Stimulated activated CD8-positive, alpha-beta memory T cell treated with anti-CD3 and anti-CD28 coated beads, Interleukin-15, amount 100 ng/mL, for 4 hours (primary cell): Measurements from ENCODE around the gene TMEM181.
"Not testable (repeated sequence)": the region's sequence is repeated elsewhere in the genome, so short reads cannot be mapped to it uniquely, and the experiment has no call there.

Source experiments
- DNase-seq, 2 donors: peaks; one replicate each; pipeline ENCODE4 v3.0.0-alpha.2; 2020; ENCODE audit warnings: low read depth in 2 of 2

TMEM181 gene

DNA sequence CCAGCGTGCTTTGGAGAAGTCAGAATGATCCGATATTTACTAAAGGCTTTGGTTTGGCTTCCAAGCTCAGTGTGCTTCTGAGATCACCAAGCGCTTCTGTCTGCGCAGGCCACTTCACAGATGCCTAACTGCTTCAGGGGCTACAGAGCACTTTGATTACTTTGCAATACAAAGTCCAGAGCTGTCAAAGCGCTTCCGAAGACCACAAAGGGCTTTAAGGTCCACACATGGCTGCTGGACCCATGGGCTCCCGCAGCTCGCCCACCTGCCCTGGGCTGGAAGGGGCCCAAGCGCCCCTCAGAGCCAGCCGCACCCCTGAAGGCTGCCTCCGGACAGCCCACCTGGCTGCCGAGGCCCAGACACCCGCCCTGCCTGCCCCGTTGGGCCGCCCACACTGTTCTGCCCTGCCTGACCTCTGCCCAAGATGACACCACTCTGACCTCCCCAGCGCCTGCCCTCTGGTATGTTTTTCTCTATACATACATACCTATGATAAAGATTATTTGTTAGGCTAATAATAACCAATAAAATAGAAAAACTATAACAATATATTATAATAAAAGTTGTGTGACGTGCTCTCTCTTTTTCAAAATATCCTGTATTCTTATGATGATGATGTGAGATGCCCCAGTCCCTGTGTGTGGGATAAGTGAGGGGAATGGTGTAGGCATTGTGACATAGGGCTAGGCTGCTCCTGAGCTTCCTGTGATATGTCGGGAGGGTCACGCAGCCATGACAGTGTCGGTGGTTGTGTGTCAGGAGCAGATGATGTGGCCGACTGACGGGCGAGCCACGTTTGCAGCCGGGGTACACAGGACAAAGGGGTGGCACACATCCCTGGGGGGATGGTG lies 62.0 kb downstream of the TMEM181 start:
- DNase-seq, result no peak

DNA sequence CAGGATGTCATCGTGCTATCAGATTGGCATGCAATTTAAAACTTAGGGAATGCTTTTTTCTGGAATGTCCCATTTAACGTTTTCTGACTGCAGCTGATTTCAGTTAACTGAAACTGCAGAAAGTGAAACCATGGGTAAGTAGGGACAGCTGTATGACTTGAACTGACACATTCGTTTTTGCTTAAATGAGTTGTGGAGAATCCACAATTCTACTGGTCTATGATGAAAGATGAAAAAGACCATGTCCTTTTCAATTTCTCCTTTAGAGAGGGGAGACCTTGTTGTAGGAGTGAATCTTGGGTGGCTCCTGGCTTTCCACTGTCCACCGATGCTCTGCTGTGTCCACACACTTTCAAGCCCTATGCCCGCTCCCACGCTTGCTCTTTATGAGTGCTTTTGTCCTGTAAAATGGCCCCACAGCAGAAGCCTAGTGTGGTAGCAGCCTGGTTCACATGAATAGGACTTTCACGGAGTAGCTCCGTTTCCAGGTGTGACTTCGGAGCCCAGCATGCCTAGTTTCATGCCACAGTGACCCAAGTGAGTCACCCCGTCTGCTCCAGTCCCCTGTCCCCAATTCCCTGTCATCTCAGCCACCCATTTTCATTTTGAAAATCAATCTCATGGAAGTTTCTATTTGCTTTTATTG lies 62.8 kb downstream of the TMEM181 start:
- DNase-seq, result no peak

DNA sequence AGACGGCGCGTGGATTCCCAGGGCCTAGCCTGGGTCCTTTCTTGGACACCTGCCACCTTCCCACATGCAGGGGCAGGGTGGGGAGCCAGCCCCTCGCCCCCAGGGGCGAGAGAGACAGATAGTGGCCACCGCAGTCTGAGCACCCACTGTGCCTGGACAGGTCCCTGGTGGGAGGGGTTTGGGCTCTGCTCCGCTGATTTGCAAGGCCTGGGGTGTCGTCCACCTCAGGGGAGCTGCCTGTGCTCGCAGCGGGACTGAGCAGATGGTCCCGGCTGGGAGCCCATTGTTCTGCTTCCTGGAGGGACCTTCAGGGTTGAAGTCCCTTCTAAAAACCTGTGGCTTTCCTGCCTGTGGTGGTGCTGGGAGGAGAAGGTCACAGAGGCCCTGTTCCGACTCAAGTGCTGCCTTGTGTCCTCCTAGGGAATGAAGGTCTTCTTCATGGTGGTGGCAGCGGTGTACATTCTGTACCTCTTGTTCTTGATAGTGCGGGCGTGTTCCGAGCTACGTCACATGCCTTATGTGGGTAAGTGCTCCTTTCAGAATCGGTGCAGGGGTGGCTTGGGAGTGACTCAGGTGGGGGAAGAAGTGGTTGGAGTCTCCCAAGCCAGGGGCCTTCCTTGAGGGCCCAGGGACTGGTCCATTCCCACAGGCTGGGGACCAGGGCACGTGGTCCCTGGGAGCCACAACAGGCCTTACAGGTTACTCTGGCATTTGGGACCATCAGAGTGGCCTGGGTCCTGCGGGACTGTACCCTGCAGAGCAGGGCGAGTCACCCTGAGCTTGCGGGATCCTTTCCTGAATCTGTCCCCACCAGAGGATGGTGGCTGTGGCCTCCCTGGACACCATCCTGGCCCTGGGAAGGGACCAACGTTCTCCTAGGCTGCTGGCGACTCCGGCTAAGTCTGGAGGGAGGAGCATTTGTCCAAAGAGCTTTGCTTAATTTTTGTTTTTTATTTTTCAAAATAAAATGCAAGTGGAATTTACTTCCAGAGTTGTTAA lies 65.1 kb downstream of the TMEM181 start:
- no peak for DNase-seq

DNA sequence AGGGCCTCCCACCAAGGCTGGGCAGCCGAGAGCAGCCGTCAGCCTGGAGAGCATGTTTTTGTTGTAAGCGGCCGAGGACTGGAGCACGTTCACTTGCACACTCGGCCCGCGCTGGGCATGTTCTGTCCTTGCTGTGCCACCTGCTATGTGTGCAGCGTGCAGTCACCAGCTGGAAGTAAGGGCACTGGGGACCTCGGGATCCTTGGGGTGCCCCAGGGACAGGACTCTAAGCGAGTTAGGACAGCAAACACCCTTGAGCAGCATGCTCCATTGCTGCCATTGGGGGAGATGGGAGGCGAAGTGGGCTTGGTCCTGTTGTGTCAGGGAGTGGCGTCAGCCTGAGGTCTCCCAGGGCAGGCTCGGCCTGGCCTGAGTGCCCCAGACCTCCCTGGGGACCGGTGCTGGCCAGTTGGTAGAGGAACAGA lies 66.0 kb downstream of the TMEM181 start:
- no peak for DNase-seq

DNA sequence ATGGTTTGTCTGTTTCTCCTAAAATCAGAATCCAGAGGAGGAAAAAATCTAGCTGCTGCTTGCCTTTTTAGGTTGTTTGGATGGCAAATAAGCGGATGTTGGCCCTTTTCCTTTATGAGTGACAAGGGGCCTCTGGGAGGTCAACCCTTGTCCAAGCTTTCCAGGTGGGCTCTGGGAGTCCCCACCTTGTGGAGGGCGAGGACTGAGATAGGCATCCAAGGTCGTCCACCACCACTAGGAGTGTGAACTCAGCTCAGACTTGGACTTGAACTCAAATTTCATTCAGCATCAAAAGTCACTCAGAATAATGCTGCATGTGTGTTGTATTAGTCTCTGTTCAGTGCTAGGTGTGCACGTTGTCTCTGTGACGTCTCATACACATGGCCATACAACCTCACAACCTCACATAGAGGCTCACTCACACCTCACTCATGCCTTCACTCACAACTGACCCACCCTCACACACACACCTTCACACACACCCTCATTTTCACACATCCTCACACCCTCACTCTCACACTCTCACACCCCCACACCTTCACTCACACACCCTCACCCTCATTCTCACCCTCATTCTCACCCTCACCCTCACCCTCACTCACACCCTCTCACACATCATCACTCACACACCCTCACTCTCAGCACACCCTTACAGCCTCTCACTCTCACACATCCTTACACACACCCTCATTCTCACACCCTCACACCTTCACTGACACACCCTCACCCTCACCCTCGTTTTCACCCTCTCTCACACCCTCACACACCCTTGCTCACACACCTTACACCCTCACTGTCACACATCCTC lies 66.7 kb downstream of the TMEM181 start:
- no peak for DNase-seq

DNA sequence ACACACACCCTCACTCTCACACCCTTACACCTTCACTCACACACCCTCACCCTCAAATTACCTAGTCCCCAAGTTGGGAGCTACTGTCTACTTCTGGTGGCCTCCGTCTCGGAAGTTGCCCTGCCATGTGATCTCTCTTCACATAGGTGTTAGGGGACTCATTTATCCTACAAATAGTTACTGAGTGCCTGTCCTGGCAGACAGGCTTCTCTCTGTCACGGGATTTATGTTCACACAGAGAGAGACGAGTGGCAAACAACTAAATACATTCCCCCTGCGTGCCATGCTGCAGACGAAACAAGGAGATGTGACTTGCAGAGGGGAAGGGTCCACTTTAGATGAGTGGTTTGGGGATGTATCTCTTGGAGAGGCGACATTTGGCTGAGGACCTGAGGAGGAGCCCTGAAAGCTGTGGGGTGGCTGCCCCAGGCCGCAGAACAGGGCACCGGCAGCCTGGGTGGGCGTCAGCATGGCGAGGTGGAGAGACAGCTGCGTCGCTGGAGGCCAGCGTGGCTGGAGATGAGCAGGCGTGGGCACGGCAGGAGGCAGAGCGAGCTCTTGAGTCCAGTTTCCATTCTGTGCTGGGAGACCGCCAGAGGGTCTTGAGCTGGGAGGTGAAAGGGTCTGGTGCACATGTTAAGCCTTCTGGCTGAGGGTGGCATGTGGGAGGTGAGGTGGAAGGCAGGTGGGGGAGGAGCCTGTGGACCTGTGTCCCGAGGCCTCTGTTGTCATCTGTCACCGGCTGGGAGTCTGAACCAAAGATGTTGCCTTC lies 67.5 kb downstream of the TMEM181 start:
- no peak for DNase-seq

DNA sequence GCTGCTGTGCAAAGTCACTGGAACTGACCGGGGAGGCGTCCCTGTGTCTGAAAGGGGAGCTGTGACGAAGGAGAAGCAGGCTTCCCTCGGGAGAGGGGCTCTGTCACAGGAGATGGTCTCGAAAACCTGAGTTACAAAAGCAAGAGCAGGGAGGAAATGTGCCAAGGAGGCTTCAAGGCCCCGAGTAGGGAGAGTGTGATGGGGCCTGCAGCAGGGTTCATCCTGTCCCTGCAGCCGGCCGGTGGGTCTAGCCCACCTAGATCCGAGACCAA lies 68.0 kb downstream of the TMEM181 start:
- DNase-seq, result no peak

DNA sequence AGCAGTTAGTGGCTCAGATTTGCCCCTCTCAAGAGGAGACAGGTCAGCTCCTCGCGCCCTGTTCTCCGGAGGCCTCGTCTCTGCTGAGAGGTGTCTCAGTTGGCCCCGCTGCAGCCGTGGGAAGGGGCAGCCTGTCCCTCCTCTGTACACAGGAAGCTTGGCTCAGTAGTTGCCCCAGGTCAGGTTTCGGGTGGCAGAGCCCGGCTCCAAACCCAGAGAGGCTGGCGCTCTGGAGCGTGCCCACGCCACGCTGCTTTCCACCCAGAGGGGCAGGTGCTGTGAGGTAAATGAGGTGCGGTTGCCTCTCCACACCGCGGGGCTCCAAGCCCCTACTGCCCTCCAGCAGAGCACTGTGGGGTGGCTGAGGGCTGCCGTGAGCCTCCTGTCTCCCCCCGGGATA lies 68.7 kb downstream of the TMEM181 start:
- DNase-seq, result no peak

DNA sequence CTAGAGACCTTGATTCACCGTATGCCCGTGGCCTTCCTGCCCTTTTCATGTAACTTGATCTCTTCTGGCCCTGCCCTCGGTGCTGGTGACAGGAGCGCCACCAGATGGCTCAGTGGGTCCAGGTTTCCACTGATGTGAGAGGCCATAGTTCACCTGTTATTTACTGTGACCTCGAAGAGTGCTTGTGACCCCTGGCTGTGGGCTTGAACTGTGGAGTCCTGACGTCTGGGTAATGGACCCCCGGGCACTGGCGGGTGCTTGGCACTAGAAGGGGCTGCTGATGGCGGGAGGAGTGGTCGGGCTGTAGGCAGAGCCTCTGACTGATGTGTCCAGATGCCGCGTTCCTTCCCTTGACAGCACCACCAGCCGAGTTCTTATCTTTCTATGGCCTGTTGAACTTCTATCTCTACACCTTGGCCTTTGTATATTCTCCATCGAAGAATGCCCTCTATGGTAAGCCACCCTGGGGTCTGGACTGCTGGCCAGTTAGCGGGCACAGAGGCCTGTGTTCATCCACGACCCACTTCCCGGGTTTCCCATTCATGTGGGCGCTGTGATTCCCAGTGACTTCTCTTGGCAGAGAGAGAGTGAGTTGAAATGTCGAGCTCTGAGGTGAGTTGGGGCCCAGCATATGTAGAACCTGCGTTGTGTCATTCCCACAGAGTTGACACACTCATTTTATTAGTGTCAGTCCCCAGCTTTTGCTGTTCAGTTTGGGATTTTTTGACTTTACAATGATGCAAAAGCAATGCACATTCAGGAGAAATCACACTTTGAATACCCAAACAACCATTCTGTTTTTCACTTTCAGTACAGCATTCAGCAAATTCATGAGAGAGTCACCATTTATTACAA lies 69.7 kb downstream of the TMEM181 start:
- no peak for DNase-seq

DNA sequence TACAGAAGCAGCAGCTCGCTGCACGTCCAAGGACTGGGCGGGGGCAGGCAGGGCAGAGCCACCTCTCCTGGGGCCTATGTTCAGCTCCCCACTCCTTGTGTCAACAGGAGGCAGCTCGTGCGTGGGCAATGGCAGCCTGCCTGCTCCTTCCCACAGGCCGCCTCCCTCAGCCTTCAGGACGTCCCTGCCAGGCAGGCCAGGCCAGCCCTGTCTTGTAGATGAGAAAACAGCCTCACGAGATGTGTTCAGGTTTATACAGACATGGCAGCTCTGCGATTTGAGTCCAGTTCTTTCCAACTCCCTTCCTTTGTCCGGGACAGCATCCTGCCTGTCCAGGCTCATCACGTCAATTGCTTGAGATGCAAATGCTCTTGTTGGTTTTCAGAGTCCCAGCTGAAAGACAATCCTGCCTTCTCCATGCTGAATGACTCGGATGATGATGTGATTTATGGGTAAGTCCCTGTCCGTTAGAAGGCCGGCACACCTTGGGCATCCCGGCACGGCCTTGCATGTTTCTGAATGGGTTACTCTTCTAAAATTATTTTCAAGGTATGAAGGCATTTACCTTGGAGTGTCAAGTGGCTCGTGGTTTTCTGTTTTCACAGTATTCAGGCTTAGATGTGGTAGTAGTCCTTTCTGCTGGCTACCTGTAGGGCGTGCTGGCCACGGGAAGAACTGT lies 71.2 kb downstream of the TMEM181 start:
- no peak for DNase-seq

DNA sequence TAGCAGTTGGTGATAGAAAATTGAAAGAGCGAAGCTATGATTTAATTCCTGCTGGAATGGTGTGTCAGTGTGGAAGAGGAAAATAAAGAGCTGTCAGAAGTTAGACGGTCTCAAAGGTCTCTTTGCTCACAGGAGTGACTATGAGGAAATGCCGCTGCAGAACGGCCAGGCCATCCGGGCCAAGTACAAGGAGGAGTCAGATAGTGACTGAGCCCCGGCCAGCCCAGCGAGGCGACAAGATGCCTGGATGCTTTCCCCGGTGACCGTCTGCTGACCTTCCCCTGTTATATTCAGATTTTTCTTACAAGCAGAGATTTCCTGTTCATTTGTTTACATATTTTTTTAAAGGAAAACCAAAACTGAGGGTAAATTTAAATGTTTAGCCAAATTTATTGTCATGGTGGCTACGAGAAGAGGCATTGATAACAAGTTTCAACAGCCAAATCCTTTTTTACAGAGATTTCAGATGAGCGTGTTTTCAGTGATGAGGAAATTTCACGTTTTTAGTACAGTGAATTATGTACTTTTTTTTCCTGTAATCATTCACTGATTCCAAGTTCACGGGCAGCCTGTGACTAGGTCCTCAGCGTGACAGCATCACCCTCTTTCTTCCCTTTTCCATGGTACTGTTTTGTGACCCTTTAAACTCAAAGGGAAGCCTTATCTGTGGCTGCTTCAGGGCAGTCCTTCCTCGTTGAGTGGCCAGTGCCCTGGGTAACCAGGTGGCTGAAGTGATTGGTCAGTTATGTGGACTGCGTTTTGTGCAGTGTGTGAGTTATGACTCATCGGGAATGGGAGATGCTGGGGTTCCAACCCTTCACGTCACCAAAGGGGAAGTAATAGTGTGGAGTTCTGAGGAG lies 72.0 kb downstream of the TMEM181 start:
- DNase-seq, result no peak

DNA sequence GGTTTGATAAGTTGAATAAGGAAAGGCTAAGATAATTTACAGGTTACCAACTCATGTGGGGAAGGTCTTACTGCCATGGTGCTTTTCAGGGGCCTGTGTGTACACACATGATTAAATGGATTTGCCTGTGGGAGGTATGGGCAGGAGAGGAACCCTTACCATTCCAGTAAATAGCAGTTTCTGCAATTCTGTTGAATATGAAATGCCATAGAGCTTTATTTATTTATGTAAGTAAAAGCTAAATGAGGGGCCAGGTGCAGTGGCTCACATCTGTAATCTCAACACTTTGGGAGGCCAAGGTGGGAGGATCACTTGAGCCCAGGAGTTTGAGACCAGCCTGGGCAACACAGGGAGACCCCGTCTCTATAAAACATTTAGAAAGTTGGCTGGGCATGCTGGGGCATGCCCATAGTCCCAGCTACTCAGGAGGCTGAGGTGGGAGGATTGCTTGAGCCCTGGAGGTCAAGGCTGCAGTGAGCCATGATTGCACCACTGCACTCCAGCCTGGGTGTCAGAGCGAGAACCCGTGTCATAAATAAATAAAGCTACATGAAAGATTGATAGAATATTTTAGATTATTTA lies 72.7 kb downstream of the TMEM181 start:
- DNase-seq, result not testable (repeated sequence)

DNA sequence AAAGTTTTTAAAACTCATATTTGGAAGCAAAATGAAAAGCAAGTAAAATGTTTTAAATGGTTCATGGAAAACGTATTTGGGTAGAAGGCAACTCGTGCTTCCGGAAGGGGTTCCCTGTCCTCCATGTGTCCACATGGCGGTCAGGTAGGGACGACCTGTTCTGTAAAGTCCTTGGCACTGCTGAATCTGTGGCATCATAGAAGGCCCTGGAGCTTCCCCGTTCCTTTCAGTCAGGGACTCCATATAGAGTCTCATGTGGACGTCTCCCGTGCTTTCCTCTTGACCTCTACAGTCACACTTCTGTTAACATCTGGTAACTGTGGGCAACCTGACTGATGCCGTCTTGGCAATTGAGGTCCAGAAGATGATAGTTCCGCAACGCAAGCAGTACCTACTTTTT lies 73.2 kb downstream of the TMEM181 start:
- DNase-seq, result no peak

DNA sequence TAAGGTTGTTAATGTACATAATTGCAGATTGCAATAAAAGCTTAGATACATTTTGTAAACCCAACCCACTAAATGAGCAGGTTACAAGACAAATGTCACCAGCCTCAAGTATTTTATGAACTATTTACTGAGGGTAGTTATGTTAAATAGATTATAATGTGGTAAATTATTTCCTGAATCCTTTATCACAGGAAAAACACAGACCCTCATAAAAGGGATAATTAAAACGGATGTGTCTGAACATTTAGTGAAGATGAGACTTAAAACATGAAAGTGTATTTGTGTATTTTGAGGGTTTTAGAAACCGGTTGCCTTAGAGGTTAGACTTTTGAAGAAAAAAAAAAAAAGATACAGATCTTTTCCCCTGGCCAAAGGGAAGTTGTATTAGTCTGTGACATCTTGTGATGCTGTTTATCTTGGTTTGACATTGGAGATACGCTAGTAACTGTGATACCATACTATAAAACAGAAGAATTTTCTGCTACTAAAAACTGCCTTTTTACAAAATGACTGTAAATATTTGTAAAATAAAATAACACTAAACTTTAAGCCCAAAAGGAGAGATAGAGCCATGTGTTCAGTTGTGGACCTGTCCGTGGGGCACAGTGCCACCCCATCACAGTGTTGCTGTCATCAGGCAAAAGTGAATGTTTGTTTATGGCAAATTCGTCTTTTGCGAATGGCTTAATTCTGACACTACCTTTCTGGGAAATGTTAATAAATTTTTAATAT lies 75.0 kb downstream of the TMEM181 start:
- no peak for DNase-seq

DNA sequence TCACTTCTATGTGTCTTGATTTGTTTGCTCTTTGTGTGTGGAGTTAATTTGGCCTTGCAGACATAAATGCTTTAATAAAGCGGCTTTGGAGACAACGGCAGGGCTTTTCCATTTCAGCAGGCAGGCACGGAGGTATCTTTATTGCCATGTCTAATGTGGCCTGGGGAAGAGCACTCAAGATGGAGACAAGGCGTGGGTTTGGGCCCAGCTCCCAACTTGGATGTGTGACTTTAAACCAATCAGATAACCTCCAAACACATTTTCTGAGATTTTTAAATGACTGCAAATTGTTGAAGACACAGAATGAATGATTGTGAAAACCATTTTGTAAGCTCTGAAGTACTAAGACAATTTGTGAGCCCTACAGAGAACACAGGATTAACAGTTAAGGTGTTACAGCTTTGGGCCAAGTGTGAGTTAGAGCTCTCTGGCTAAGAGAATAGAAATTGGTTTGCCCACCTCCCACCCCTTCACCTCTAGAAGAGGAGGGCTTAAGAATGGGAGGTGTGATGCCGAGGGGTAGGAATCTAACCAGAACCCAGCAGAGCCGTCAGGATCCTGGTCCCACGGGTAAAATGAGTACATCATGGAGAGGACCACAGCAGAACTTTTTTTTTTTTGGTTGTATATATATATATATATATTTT lies 75.7 kb downstream of the TMEM181 start:
- DNase-seq, result no peak

DNA sequence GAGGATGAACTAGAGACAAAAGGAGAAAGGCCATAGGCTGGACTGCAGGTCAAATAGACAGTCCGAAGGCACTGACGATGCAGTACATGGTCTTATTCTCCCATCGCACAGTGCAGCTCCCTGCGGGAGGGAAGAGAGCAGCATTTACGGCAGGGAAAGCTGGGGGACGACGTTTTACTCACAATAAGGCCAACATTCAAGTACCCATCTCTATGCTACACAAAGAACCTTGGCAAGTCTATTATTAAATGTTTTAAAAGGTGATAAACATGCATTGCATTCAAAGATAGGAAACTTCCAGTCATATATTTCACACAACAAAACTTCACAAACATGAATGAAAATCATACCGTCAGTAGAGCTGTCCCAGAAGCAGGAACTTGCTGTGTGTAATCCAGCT lies 76.9 kb downstream of the TMEM181 start:
- DNase-seq, result no peak
